H1 (cell line): ENCODE data around the gene SLC25A45. TPM values are rescaled to one million over a fixed set of nuclear protein-coding genes. Genes with fewer than 3 reads are reported as not detected.

Experiments used
- CTCF ChIA-PET: fragments of 300-600 bp; sonication (Branson Sonifier 250); formaldehyde crosslinking; loops from one replicate; lab custom pipeline; 2021; ENCODE audit not compliant: partially characterized antibody; lab: Charles Lee
- POLR2A ChIA-PET: fragments of 300-600 bp; sonication (Branson Sonifier 250); formaldehyde crosslinking; loops from one replicate; lab custom pipeline; 2021; ENCODE audit warnings: inconsistent platforms; ENCODE audit not compliant: partially characterized antibody; lab: Charles Lee
- DNase-seq, 2 experiments: peaks; one replicate each; pipeline versions ENCODE4 v3.0.0 to v3.0.0-alpha.2; 2010 to 2022; ENCODE audit warnings: low spot score in 2 of 2, low read depth in 1 of 2, mixed read lengths in 1 of 2
- FAIRE-seq: peaks from 2 replicates; lab custom pipeline; 2011; peaks lifted over from hg19 to GRCh38; lab: Jason Lieb, UNC
- H2AFZ ChIP-seq: 2 replicates; pipeline ENCODE4 v1.8.1; 2012; ENCODE audit warnings: low read length, inconsistent platforms
- H2AK5ac ChIP-seq: 2 replicates; pipeline ENCODE4 v1.6.1; 2013; ENCODE audit warnings: low read depth, low read length
- H2BK120ac ChIP-seq: replicated peaks from 2 replicates; pipeline ENCODE3; 2013; ENCODE audit warnings: low read depth, low read length, inconsistent platforms
- H2BK12ac ChIP-seq: 2 replicates; pipeline ENCODE4 v1.6.1; 2013; ENCODE audit warnings: low read depth, low read length
- H2BK15ac ChIP-seq: 2 replicates; pipeline ENCODE4 v1.6.1; 2013; ENCODE audit warnings: low read length
- H2BK20ac ChIP-seq: 2 replicates; pipeline ENCODE4 v1.6.1; 2013; ENCODE audit warnings: low read length
- H2BK5ac ChIP-seq: 2 replicates; pipeline ENCODE4 v1.6.1; 2013; ENCODE audit warnings: low read depth, low read length
- H3K14ac ChIP-seq: 2 replicates; pipeline ENCODE4 v1.6.1; 2013; ENCODE audit warnings: inconsistent platforms; ENCODE audit not compliant: insufficient read length
- H3K18ac ChIP-seq: 2 replicates; pipeline ENCODE4 v1.6.1; 2013; ENCODE audit warnings: low read length; ENCODE audit errors: extremely low read depth
- H3K23ac ChIP-seq: 2 replicates; pipeline ENCODE4 v1.6.1; 2013; ENCODE audit warnings: inconsistent platforms; ENCODE audit not compliant: insufficient read length
- H3K23me2 ChIP-seq: 2 replicates; pipeline ENCODE4 v1.6.1; 2013; ENCODE audit warnings: low read depth, low read length
- H3K27ac ChIP-seq: 2 replicates; pipeline ENCODE4 v1.6.1; 2011; ENCODE audit warnings: low read depth, low read length, inconsistent platforms
- H3K27me3 ChIP-seq, 4 experiments: replicated peaks in 1 of 4; 1 replicate in 1 of 4; 2 replicates in 3 of 4; pipeline versions ENCODE4 v1.6.1 to v1.8.1; 2011 to 2013; ENCODE audit warnings: low read length in 3 of 4, mild to moderate bottlenecking in 3 of 4, inconsistent platforms in 2 of 4, mixed read lengths in 2 of 4, moderate library complexity in 1 of 4; ENCODE audit not compliant: control insufficient read depth in 3 of 4, insufficient read depth in 3 of 4; ENCODE audit errors: extremely low read depth in 1 of 4
- H3K36me3 ChIP-seq, 4 experiments: 2 replicates each; pipeline versions ENCODE4 v1.6.1 to v1.8.1; 2011 to 2013; ENCODE audit warnings: mild to moderate bottlenecking in 4 of 4, low read length in 3 of 4, moderate library complexity in 2 of 4, control low read depth in 1 of 4, inconsistent platforms in 1 of 4; ENCODE audit not compliant: insufficient read depth in 4 of 4, control insufficient read depth in 2 of 4
- H3K4ac ChIP-seq: replicated peaks from 2 replicates; pipeline ENCODE3; 2013; ENCODE audit warnings: low read length, low read depth, mixed read lengths, inconsistent platforms; ENCODE audit not compliant: insufficient read length
- H3K4me1 ChIP-seq, 4 experiments: replicated peaks in 1 of 4; 1 replicate in 1 of 4; 2 replicates in 3 of 4; pipeline versions ENCODE4 v1.6.1 to v1.8.1; 2011 to 2013; ENCODE audit warnings: low read length in 3 of 4, inconsistent platforms in 2 of 4, mixed read lengths in 1 of 4; ENCODE audit not compliant: insufficient read depth in 4 of 4, control insufficient read depth in 3 of 4
- H3K4me2 ChIP-seq, 2 experiments: 2 replicates each; pipeline versions ENCODE4 v1.6.1 to v1.8.1; 2011 to 2013; ENCODE audit warnings: low read depth in 2 of 2, low read length in 2 of 2, control low read depth in 1 of 2, inconsistent platforms in 1 of 2, mild to moderate bottlenecking in 1 of 2; ENCODE audit not compliant: insufficient read depth in 1 of 2
- H3K4me3 ChIP-seq, 4 experiments: fragments of 200-600, 300-600 bp in 1 of 4; sonication (generic), shearing (Covaris generic), sonication (Bioruptor Twin) in 1 of 4; 2 replicates each; pipeline versions ENCODE4 v1.5.1 to v1.8.1; 2011 to 2016; ENCODE audit warnings: low read length in 4 of 4, low read depth in 3 of 4, control low read depth in 2 of 4, inconsistent platforms in 2 of 4, mild to moderate bottlenecking in 2 of 4, mixed read lengths in 1 of 4, moderate library complexity in 1 of 4; ENCODE audit not compliant: insufficient read depth in 2 of 4; ENCODE audit errors: extremely low read depth in 1 of 4
- H3K56ac ChIP-seq: replicated peaks from 2 replicates; pipeline ENCODE3; 2013; ENCODE audit warnings: low read depth, mild to moderate bottlenecking, mixed read lengths, low read length, inconsistent platforms; ENCODE audit not compliant: insufficient read length
- H3K79me1 ChIP-seq: 2 replicates; pipeline ENCODE4 v1.6.1; 2013; ENCODE audit warnings: low read depth, low read length, control low read depth
- H3K79me2 ChIP-seq, 2 experiments: 2 replicates each; pipeline versions ENCODE4 v1.6.1 to v1.8.1; 2012 to 2013; ENCODE audit warnings: low read length in 2 of 2, mild to moderate bottlenecking in 2 of 2, inconsistent platforms in 1 of 2; ENCODE audit not compliant: insufficient read depth in 2 of 2, control insufficient read depth in 1 of 2
- H3K9ac ChIP-seq, 4 experiments: replicated peaks in 1 of 4; 1 replicate in 1 of 4; 2 replicates in 3 of 4; pipeline versions ENCODE4 v1.6.1 to v1.8.1; 2011 to 2013; ENCODE audit warnings: low read depth in 3 of 4, low read length in 3 of 4, control low read depth in 2 of 4, mild to moderate bottlenecking in 2 of 4, moderate library complexity in 2 of 4, inconsistent platforms in 1 of 4; ENCODE audit errors: extremely low read depth in 1 of 4
- H3K9me3 ChIP-seq, 2 experiments: 2 replicates each; pipeline versions ENCODE4 v1.6.1 to v1.8.1; 2012 to 2013; ENCODE audit warnings: mild to moderate bottlenecking in 2 of 2, moderate library complexity in 2 of 2, control low read depth in 1 of 2, inconsistent platforms in 1 of 2, low read depth in 1 of 2, low read length in 1 of 2, mixed read lengths in 1 of 2; ENCODE audit not compliant: insufficient read depth in 2 of 2
- H4K20me1 ChIP-seq, 2 experiments: replicated peaks in 1 of 2; 2 replicates each; pipeline versions ENCODE3 to v1.8.1; 2011 to 2013; ENCODE audit warnings: inconsistent platforms in 2 of 2, low read length in 2 of 2, mild to moderate bottlenecking in 1 of 2; ENCODE audit not compliant: insufficient read depth in 2 of 2, control insufficient read depth in 1 of 2
- H4K5ac ChIP-seq: 2 replicates; pipeline ENCODE4 v1.6.1; 2013; ENCODE audit warnings: low read length, low read depth, mixed read lengths, inconsistent platforms; ENCODE audit not compliant: insufficient read length
- H4K8ac ChIP-seq: 2 replicates; pipeline ENCODE4 v1.8.0; 2013; ENCODE audit warnings: mild to moderate bottlenecking, moderate library complexity, low read length, inconsistent platforms; ENCODE audit not compliant: insufficient read depth; ENCODE audit errors: extremely low read depth
- H4K91ac ChIP-seq: replicated peaks from 2 replicates; pipeline ENCODE3; 2013; ENCODE audit warnings: low read length, mixed read lengths, inconsistent platforms; ENCODE audit not compliant: insufficient read length
- CTBP2 ChIP-seq: IDR thresholded peaks from 2 replicates; pipeline ENCODE4 v1.7.0; 2011; ENCODE audit warnings: borderline replicate concordance, mild to moderate bottlenecking, moderate library complexity, mixed read lengths, low read length; ENCODE audit not compliant: insufficient read depth, insufficient read length
- NRF1 ChIP-seq: IDR thresholded peaks from 2 replicates; pipeline ENCODE4 v1.6.1; 2011; ENCODE audit warnings: mild to moderate bottlenecking, low read depth, low read length, improper control_type of control experiment
- WGBS, 2 experiments: shearing (Covaris generic) in 1 of 2; methylation state at CpG; one replicate each; pipeline versions ENCODE4 v1.1.6 to v1.1.7; 2013 to 2015; ENCODE audit warnings: low lambda C conversion rate in 2 of 2, mixed read lengths in 2 of 2, inconsistent platforms in 1 of 2, low coverage in 1 of 2, missing lambda C conversion rate in 1 of 2; ENCODE audit not compliant: insufficient replicate concordance in 2 of 2, insufficient coverage in 1 of 2, insufficient read length in 1 of 2; ENCODE audit errors: extremely low coverage in 1 of 2, missing lambda C conversion rate in 1 of 2; 5-methylcytosine and 5-hydroxymethylcytosine counted together
- polyA plus RNA-seq, 7 experiments: library from polyadenylated mRNA; depleted of rRNA in 3 of 7; stranded (reverse) in 5 of 7; unstranded in 2 of 7; fragments of >200 nt in 5 of 7; fragments of 200-250 nt in 2 of 7; gene quantifications; 1 replicate in 5 of 7; 2 replicates in 1 of 7; 4 replicates in 1 of 7; pipeline versions ENCODE4 v1.2.1 to v1.2.3, GENCODE V29; 2011 to 2013; ENCODE audit warnings: missing spikeins in 2 of 7, mixed read lengths in 2 of 7
- total RNA-seq: library from RNA; stranded (reverse); fragmentation: NEBNext Ultra II Directional; extraction: Animal tissue kit (Norgen Biotek cat#: 25700); gene quantifications from 2 replicates; pipeline ENCODE4 v1.2.1, GENCODE V29; 2021

SLC25A45 gene
- total and polyA plus RNA-seq, 2 of the 8 experiments (the other 6 are each of a cell fraction or from before 2014, with no cell fraction given), result 0.54 to 0.59 TPM

- no peaks in the 10 kb centered on the region for H3K79me2 ChIP-seq
- TF ChIP-seq NRF1, result no peak
- TF ChIP-seq CTBP2, result no peak
Observed at GRCh38 chr11:65389294-65389980, 7.0 kb upstream of the SLC25A45 start.

More at GRCh38 chr11:65389294-65389980, 7.0 kb upstream of the SLC25A45 start:
- Histone ChIP-seq H3K27ac (no peak overlapping the region), H3K4ac (no peak overlapping the region), H3K23ac (no peak overlapping the region), H2BK12ac (no peak overlapping the region), H3K9ac (no peak overlapping the region; a peak in 2 of 7 replicates), H3K36me3 (no peaks in the 10 kb centered on the region; a peak in 1 of 8 replicates), H3K23me2 (peaks cover 5% of the 10 kb centered on the region; the same call in 1 of the 2 replicates), H3K14ac (no peak overlapping the region), H3K4me2 (no peak overlapping the region), H2BK120ac (no peak overlapping the region), H2BK5ac (peak overlapping the region; percentile 36; the same call in 1 of the 2 replicates), H4K5ac (no peak overlapping the region), H3K27me3 (0 out of 7 replicates have a peak, but pooled peaks cover 0 to 2% (median 0%) of the 10 kb centered on the region in 4 experiments), H3K9me3 (no peaks in the 10 kb centered on the region), H3K4me1 (peaks cover 0 to 14% (median 5%) of the 10 kb centered on the region in 4 experiments; a peak in 5 of 7 replicates), H3K4me3 (no peak overlapping the region), H3K56ac (no peak overlapping the region), H2BK20ac (no peak overlapping the region), H4K20me1 (peaks cover 0 to 3% of the 10 kb centered on the region in 2 experiments), H4K8ac (peak overlapping the region; percentile 11; the same call in 1 of the 2 replicates), H2AFZ (no peak overlapping the region), H3K18ac (no peak overlapping the region), H2BK15ac (no peak overlapping the region), H3K79me1 (no peaks in the 10 kb centered on the region; the same call in 1 of the 2 replicates), H2AK5ac (no peak overlapping the region), H4K91ac (peak overlapping the region; percentile 80)
- no peak for FAIRE-seq
- ChIA-PET POLR2A (interaction anchor here (1.2 to 17.0 kb wide), 7 partner anchors 8 to 113 kb away, joined by 3 to 202 read pairs (median 10); partner anchors contain the start of genes MALAT1 and NEAT1), CTCF (interaction anchor here (0.6 to 5.8 kb wide), 13 partner anchors 11 to 205 kb away, joined by 3 to 57 read pairs (median 8); no protein-coding TSS in a partner anchor)
- no peak for DNase-seq
- WGBS, 2 experiments, result 92% methylated on average over 18 of the region's 20 CpGs; no CpG with 5 or more reads in 1 of the 2 experiments
